ENCODE data around the gene NPAS1. TPM values are rescaled to one million over a fixed set of nuclear protein-coding genes. Genes with fewer than 3 reads are reported as not detected.
"Not testable (repeated sequence)": the region's sequence is repeated elsewhere in the genome, so short reads cannot be mapped to it uniquely, and the experiment has no call there.

Gene NPAS1
- polyA plus RNA-seq, 1 donor: 1.3 TPM

GRCh38 chr19:47078351-47078750 is 58.7 kb downstream of the NPAS1 start:
- not testable (repeated sequence) for DNase-seq (ENCODE audit: low read depth)

GRCh38 chr19:47081095-47081494 is 61.5 kb downstream of the NPAS1 start:
- DNase-seq (ENCODE audit: low read depth): no peak

- no peak for DNase-seq (ENCODE audit: low read depth)
These were observed 62.9 kb downstream of the NPAS1 start for GRCh38 chr19:47082493-47082892.

GRCh38 chr19:47084879-47085439 is 65.3 kb downstream of the NPAS1 start:
- no peak for DNase-seq (ENCODE audit: low read depth)

- no peak for DNase-seq (ENCODE audit: low read depth)
These were observed 66.6 kb downstream of the NPAS1 start for GRCh38 chr19:47086280-47086679.

- DNase-seq (ENCODE audit: low read depth): no peak
These were observed 70.2 kb downstream of the NPAS1 start for GRCh38 chr19:47089767-47090350.

GRCh38 chr19:47093254-47093653 is 73.6 kb downstream of the NPAS1 start:
- DNase-seq (ENCODE audit: low read depth): no peak

GRCh38 chr19:47093841-47094240 is 74.2 kb downstream of the NPAS1 start:
- no peak for DNase-seq (ENCODE audit: low read depth)

- DNase-seq (ENCODE audit: low read depth): no peak
These were observed 75.2 kb downstream of the NPAS1 start for GRCh38 chr19:47094557-47095475.

Other genes starting within 250 kb of the NPAS1 start
- 20.6 TPM for gene SLC1A5, start 231.2 kb upstream of the NPAS1 start, polyA plus RNA-seq (ENCODE audit: insufficient read length)
- 53.2 TPM for gene AP2S1, start 169.0 kb upstream of the NPAS1 start, polyA plus RNA-seq (ENCODE audit: insufficient read length)
- 36.5 TPM for gene ARHGAP35, start 158.8 kb upstream of the NPAS1 start, polyA plus RNA-seq (ENCODE audit: insufficient read length)
- gene TMEM160, start 28.8 kb downstream of the NPAS1 start, polyA plus RNA-seq (ENCODE audit: insufficient read length): 9.5 TPM
- gene ZC3H4, start 93.9 kb downstream of the NPAS1 start, polyA plus RNA-seq (ENCODE audit: insufficient read length): 20.5 TPM
- 74.5 TPM for gene SAE1, start 111.0 kb downstream of the NPAS1 start, polyA plus RNA-seq (ENCODE audit: insufficient read length)
- 2.4 TPM for gene BBC3, start 211.4 kb downstream of the NPAS1 start, polyA plus RNA-seq (ENCODE audit: insufficient read length)
- gene CCDC9, start 236.7 kb downstream of the NPAS1 start, polyA plus RNA-seq (ENCODE audit: insufficient read length): 23.8 TPM